Dermis microvascular lymphatic vessel endothelial cell (primary cell): Measurements from ENCODE around the gene NLRP3. TPM values are rescaled to one million over a fixed set of nuclear protein-coding genes. Genes with fewer than 3 reads are reported as not detected.

ENCODE experiments used
- DNase-seq, 2 donors: peaks; one replicate each; pipeline versions ENCODE4 v3.0.0 to v3.0.0-alpha.2; 2010; ENCODE audit warnings: low read depth in 2 of 2
- total RNA-seq: library from RNA; depleted of rRNA; stranded (reverse); fragments of >200 nt; gene quantifications from 2 replicates; pipeline ENCODE4 v1.2.1, GENCODE V29; 2014

Gene NLRP3
- total RNA-seq, 1 donor from 2014 or later = under 0.01 TPM

DNA sequence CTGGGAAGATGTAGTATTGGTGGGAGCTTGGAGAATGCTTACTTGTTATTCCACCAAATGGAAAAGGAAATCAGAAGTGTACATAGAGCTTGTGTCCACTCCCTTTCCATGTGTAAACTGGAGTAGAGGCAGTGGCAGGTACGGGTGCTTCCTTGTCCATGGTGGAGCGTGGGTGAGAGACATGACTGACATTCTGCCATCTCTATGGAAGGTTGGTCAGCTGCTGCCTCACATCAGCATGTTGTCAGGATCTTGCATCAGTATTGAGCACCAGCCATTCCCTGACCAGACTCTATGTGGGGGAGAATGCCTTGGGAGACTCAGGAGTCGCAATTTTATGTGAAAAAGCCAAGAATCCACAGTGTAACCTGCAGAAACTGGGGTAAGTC is 19.8 kb downstream of the NLRP3 start:
- no peak for DNase-seq

- DNase-seq = no peak
These were observed 21.9 kb downstream of the NLRP3 start for GRCh38 chr1:247437551-247438505.

DNA sequence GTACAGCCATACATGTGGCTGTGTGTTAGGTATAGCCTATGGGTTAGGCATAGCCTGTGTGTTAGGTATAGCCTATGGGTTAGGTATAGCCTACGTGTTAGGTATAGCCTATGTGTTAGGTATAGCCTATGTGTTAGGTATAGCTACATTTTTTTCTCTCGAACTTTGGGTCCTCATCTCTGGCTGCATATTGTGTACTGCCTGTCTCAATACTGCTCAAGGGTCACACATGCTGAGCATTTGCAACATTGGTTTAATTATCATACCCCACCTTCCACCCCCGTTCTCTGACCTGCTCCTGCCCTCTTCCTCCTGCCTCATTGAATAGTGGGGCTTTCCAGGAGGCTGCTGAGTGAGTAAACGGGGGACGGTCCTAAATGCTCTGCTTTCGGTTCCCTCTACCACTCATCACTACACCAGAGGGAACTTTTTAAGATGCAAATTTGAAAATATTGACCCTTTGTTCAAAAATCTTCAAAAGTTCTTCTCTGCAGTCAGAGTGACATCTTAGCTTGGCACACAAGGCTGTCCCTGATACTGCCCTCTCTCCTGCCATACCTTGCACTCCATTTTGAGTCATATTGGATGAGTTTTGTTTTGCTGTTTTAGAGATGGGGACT is 24.1 kb downstream of the NLRP3 start:
- no peak for DNase-seq

GRCh38 chr1:247441606-247442005 is 25.6 kb downstream of the NLRP3 start:
- no peak for DNase-seq

DNA sequence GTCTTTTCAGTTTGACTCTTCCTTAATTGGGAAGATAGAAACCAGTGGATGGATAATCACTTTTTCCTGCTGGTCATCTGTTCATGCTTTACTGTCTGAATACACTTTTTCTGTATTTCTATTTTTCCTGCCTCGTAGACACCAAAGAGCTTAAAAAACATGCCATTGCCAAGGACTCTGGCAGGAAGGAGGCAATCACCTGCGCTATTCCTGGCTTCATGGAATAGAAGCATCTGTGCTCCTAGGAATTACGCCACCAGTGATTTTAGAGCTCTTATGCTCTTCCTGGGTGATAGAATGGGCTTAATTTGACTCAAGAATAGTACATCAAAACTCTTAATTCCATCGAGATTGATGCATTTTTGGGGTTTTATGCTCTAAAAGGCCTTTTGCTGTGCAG is 26.2 kb downstream of the NLRP3 start:
- no peak for DNase-seq

DNA sequence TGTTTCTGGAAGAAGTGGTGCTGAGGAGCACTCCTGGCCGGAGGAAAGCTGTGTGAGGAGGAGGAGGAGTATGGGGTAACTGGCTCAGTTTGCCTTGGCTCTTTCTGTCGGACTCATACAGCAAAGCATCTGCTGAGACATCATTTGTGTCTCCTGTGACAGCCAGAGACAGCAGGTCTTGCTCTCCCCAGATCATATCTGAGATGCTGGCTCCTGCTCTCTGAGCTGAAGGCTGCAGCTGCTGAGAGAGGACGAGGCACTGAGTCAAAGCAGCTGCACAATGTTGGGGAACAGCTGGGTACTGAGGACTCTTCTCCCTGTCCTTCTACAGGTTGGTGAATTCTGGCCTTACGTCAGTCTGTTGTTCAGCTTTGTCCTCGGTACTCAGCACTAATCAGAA is 27.7 kb downstream of the NLRP3 start:
- DNase-seq = no peak

GRCh38 chr1:247444571-247444970 is 28.6 kb downstream of the NLRP3 start:
- DNase-seq = no peak

DNA sequence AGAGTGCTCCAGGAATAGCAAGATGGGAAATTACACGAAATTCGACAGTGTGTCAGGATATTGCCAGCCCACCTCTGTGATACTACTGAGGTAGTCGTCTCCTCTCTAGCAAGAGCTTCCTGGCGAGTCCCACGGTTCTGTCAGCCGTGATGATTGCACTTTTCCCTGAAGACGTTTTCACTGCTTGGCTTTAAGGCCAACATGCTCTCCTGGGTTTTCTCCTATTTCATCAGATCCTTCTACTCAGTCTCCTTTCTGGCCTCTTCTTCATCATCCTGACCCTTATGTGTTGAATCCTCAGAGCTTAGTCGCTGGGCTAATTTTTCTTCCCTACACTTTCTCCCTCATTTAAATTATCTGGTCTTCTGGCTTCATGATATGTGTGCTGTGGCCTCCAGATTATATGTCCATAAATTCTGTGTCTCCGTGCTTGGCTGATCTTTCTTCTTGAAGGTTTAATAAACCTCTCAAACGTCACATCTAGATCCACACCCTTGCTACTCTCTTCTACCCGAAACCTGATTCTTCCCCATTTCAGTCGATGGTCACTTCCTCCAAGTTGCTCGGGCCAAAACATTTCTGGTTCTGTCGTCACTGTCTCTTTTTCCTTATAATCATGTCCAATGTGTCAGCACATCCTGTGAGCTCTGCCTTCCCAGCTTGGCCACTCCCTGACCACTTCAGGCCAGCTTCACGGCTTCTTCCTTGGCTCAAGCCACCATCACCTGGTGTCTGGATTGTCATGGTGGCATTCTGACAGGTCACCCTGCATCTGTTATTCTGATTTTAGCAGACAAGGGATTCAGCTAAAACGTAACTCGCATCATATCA is 29.8 kb downstream of the NLRP3 start:
- no peak for DNase-seq

DNA sequence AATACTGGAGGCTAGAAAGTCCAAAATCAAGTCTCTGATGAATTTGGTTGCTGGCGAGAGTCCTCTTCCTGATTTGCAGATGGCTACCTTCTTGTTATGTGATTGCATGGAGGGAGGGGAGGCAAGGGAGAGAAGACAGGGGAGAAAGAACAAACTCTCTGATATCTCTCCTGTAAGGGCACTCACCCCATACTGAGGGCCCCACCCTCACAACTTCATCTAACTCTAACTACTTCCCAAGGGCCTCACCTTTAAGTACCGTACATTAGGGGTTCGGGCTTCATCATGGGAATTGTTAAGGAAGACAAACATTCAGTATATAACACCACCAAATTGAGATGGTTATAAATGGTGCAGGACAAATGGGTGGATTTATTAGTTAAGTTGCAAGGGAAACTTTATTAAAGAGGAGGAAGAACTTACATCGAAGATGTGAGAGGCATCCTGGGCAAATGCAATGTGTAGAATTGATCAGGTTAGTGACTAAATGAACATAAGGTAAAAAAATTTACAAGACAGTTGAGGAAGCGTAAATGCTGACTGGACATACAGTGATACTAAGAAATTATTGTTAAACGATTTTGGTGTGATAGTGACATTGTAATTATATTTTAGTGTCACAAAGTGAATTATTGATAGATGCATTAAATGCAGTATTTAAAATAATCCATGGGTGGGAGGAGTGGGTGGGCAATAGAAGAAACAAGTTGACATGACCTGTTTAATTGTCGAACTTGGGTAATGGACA is 31.4 kb downstream of the NLRP3 start:
- no peak for DNase-seq

DNA sequence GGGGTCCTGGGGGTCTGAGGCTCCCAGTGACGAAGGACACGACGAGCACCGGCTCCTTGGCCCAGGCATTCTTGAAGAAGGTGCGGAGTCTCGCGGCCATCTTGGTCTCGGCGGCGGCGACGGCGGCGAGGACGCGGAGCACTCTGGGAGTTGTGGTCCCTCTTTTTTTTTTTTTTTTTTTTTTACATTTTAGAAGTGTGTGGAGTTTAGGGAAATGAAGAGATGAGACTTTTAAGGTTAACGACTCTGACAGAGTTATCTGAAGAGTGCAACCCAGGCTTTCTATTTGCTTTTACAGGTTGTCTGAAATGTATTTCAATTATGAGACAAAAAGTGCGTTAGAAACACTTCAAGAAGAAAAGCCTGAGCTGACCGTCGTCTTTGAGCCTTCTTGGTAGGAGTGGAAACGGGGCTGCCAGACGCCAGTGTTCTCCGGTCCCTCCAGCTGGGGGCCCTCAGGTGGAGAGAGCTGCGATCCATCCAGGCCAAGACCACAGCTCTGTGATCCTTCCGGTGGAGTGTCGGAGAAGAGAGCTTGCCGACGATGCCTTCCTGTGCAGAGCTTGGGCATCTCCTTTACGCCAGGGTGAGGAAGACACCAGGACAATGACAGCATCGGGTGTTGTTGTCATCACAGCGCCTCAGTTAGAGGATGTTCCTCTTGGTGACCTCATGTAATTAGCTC is 32.3 kb downstream of the NLRP3 start:
- DNase-seq = peak in 1 of 2 donors; percentile 33

DNA sequence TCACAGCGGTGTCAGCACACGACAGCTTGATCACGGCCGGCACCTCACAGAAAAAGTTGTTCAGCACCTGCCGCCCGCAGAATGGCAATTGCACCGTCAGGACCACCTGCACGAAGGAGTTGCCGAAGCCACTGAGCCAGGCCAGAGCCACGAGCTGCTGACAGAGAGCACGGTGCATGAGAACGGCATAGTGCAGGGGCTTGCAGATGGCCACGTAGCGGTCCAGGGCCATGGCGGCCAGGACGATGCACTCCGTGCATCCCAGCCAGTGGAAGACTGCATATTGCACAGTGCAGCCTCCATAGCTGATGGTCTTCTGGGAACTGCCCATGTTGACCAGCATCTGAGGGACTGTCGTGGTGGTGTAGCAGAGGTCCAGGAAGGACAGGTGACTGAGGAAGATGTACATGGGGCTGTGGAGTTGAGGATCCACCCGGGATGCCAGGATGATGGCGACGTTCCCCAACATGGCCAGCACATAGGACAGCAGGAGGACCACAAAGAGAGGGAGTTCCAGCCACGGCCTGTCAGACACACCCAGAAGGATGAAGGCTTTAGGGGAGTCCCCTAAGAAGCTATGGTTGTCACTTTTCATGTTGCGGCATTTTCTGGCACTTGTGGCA is 35.5 kb downstream of the NLRP3 start:
- no peak for DNase-seq

DNA sequence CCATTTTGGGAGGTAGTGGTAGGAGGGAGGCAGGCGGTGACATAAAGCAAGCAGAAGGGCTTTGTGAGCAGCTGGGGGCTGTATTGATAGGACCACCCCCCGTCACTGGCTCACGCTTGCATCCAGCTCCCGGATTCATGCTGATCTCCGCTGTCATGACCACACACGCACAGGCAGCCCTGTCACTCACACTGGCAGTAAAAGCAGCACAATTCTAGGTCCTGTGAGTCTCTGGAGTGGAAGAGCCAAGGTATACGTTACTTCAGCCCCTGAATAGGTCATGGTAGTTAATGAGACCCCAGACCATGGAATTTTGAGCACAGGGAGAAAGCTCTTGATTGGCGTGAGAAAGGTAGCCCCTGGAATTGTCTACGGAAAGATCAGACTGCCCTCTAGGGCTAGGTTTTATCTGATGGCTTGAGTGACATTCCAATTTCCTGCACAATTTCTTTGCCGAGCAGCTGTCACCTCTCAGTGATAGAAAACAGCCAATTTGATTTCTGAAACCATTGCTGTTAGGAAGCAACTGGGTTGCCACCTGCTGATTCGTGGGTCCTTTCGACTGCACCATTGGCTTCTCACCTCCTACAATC is 36.6 kb downstream of the NLRP3 start:
- no peak for DNase-seq

- no peak for DNase-seq
These were observed 37.3 kb downstream of the NLRP3 start for GRCh38 chr1:247453245-247453644.

- DNase-seq = no peak
These were observed 38.0 kb downstream of the NLRP3 start for GRCh38 chr1:247453997-247454396.

- DNase-seq = no peak
These were observed 40.0 kb downstream of the NLRP3 start for GRCh38 chr1:247456021-247456420.

- no peak for DNase-seq
These were observed 41.1 kb downstream of the NLRP3 start for GRCh38 chr1:247456914-247457639.

- DNase-seq = no peak
These were observed 43.5 kb downstream of the NLRP3 start for GRCh38 chr1:247459507-247459906.

DNA sequence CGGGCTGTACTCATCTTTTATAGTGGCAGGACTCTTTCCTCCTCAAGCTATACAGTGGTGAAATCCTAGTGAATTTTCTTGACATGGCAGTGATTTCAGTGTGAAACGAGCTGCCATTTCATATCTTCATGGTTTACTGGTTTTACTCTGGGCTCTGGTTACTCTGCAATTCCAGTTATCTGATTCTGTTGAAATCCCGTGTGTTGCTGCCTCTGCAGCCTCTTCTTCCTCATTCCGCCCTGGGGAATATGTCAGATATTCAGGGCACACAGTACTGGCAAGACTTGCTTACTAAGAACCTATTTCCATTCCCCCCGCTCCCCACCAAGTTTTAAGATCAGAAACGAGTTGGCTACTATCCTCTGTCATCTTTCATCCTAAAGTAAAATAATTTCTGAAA is 49.8 kb downstream of the NLRP3 start:
- no peak for DNase-seq

DNA sequence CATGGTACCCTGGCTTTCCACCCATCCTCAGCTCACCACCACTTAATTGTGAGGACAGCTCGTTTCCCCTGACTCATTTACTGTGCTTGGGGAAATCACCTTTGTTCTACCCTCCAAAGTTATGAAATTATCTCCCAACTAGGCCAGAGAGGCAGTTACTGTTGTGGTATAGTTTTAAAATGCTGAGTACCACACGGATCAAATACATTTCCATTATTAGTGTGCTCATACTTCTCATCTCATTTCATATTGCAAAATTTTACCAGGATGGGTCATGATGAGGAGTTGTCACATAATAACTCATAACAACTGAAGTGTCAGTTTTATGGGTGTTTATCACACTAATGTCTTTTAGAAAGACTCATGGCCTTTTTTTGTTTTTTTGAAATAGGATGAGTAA is 51.2 kb downstream of the NLRP3 start:
- DNase-seq = no peak
